Stimulated activated CD4-positive, alpha-beta T cell treated with anti-CD3 and anti-CD28 coated beads, Interleukin-15, amount 100 ng/mL, for 24 hours (primary cell): ENCODE results near the gene STN1.

Experiments
- DNase-seq: peaks from one replicate; pipeline ENCODE4 v3.0.0-alpha.2; 2020

Gene STN1

GRCh38 chr10:103928784-103929183 lies 10.8 kb upstream of the STN1 start:
- no peak for DNase-seq

- no peak for DNase-seq
Measured at GRCh38 chr10:103926722-103927319, 8.8 kb upstream of the STN1 start.

- no peak for DNase-seq
Measured at GRCh38 chr10:103925591-103925990, 7.6 kb upstream of the STN1 start.

GRCh38 chr10:103923502-103923901 lies 5.5 kb upstream of the STN1 start:
- DNase-seq: no peak

- no peak for DNase-seq
Measured at GRCh38 chr10:103922659-103923058, 4.7 kb upstream of the STN1 start.

- DNase-seq: peak; percentile 44
Measured at GRCh38 chr10:103921750-103922195, 3.8 kb upstream of the STN1 start.

- no peak for DNase-seq
Measured at GRCh38 chr10:103921248-103921647, 3.3 kb upstream of the STN1 start.

- DNase-seq: no peak
Measured at GRCh38 chr10:103919648-103920025, 1.7 kb upstream of the STN1 start.

GRCh38 chr10:103917302-103918052 lies 507 bp downstream of the STN1 start:
- peak; percentile 58 for DNase-seq

GRCh38 chr10:103916876-103917275 lies 1.1 kb downstream of the STN1 start:
- no peak for DNase-seq

GRCh38 chr10:103916254-103916653 lies 1.7 kb downstream of the STN1 start:
- no peak for DNase-seq

GRCh38 chr10:103915796-103916195 lies 2.2 kb downstream of the STN1 start:
- DNase-seq: peak; percentile 29

- DNase-seq: no peak
Measured at GRCh38 chr10:103912759-103913158, 5.2 kb downstream of the STN1 start.

GRCh38 chr10:103911021-103911459 lies 6.9 kb downstream of the STN1 start:
- peak; percentile 34 for DNase-seq

GRCh38 chr10:103910442-103911012 lies 7.5 kb downstream of the STN1 start:
- no peak for DNase-seq

GRCh38 chr10:103905441-103905840 lies 12.5 kb downstream of the STN1 start:
- DNase-seq: no peak

- DNase-seq: no peak
Measured at GRCh38 chr10:103901299-103901698, 16.7 kb downstream of the STN1 start.

GRCh38 chr10:103899312-103899711 lies 18.7 kb downstream of the STN1 start:
- DNase-seq: no peak

- no peak for DNase-seq
Measured at GRCh38 chr10:103897241-103897774, 20.7 kb downstream of the STN1 start.

- no peak for DNase-seq
Measured at GRCh38 chr10:103896225-103896624, 21.8 kb downstream of the STN1 start.

- peak; percentile 9 for DNase-seq
Measured at GRCh38 chr10:103895411-103896186, 22.4 kb downstream of the STN1 start.

- no peak for DNase-seq
Measured at GRCh38 chr10:103894441-103894864, 23.5 kb downstream of the STN1 start.

- no peak for DNase-seq
Measured at GRCh38 chr10:103893817-103894216, 24.2 kb downstream of the STN1 start.
